Stimulated activated CD4-positive, alpha-beta T cell treated with anti-CD3 and anti-CD28 coated beads, Interleukin-2, amount 100 ng/mL, for 4 hours (primary cell): ENCODE results near the gene CNTN3.

ENCODE experiments used
- DNase-seq: peaks from one replicate; pipeline ENCODE4 v3.0.0-alpha.2; 2020; ENCODE audit warnings: low read depth

CNTN3 gene

DNA sequence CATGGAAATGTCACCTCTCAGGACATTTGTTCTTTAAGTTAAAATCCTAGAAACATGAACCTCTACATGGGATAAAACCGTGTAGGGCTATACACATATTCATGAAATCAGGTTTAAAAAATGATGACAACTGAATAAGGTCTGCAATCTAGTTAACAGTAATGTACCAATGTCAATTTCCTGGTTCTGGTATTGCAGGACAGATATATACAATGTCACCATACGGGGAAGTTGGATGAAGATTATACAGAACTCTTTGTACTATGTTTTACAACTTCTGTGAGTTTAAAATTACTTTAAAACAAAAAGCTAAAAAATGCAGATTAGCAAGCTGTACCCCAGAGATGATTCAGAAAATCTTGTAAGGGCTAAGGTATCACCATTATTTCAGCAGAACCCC, 6.7 kb downstream of the CNTN3 start:
- DNase-seq = no peak

GRCh38 chr3:74606996-74607395, 7.5 kb downstream of the CNTN3 start:
- DNase-seq = no peak

DNA sequence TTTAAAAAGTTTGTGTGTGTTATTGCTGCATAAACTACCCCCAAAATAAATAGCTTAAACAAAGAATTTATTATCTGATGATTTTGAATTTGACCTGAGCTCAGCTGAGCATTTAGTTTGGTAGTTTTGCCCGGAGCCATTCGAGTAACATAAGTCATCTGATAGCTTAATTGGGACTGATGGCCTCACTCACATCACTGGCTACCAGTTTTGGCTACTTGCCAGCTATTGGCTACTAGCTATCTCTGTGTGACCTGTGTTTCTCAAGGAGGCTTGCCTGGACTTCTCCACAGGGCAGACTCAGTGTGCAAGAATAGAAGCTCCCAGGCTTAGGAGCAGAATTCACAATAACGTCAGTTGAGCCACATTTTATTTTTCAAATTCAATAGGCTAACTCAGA, 9.0 kb downstream of the CNTN3 start:
- DNase-seq = no peak

DNA sequence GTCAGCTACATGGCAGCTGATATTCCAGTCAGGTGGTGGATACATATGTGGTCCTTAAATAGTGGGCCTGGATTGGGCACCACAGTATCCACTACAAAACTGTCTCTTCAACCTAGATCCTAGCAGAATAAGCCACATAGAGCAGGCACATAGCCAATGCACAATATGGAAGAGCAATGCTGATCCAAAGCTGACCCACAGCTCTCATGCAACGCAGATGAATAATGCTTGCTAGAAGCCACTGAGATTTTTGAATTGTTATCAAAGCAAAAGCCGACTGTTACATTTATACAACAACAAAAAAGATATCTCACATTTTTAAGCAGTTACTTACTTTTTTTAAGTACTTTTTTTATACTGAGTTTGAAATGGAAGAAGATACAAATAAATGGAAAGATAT, 11.2 kb downstream of the CNTN3 start:
- DNase-seq = no peak

DNA sequence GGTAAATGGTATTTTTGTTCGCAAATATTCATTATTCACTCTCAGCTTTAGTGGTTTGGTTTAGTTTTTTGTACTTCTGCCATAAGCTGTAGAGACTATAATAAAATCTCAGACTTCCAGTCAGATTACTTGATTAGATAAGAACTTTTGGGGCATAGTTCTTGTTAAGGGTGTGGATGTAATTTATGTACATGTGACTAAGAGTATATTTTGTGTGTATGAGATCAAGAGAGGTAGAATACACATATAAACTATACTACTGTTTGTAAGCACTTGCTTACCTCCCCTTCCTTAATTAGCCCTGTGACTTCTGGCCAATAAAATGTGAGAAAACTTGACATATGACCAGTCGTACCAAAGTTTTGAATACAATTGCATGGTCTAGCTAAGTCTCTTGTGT, 12.0 kb downstream of the CNTN3 start:
- DNase-seq = no peak

- no peak for DNase-seq
Observed at GRCh38 chr3:74601793-74602192, 12.7 kb downstream of the CNTN3 start.

DNA sequence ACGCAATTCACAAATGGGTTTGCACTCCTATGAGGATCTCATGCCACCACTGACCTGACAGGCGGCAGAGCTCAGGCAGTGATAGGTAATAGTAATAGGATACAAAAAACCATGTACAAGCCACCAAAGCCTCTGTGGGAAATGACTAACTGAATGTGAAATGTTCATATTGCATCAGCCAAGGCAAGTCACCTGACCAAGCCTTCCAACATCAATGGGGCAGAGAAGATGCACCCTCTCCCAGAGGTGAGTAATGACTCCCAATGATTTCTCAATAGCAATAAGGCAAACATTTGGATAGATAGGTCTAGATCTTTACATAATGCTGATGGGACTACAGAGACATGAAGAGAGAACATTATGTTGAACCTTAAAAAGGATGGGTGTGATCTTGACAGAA, 14.9 kb downstream of the CNTN3 start:
- DNase-seq = no peak

- no peak for DNase-seq
Observed at GRCh38 chr3:74593152-74593551, 21.3 kb downstream of the CNTN3 start.

DNA sequence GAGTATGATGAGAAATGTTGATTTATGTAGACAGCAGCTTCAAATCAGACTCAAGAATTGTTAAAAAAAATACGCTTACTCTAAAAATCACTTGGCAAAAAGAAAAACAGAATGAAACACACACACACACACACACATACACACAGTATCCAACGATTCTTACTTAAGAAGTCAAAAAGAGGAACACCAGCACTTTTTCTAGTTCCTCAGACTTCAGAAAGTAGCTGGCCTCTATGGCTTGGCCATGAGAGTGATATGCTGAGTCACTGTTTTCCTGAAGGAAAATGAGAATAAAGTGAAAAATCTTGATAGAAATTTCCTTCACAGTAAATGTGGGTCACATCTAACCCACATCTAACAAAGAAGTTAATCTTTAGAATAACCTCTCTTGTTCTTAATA, 22.1 kb downstream of the CNTN3 start:
- no peak for DNase-seq

DNA sequence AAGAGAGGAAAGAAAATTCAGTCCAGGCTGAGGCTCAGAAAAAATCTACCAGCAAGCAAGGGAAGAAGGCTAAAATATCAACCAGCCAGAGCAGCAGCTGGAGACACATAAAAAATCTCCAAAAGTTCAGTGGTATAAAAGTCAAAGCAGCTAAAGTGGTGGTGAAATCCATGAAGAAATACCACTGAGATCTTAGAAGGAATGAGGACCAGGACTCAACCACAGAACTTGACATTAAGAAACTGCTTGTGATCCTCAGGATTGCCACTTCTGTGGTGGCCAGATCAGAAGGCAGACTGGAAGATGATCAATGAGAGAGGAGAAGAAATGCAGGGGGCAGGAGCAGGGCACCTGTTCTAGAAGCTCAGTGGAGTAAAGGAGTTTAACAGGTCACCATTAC, 22.5 kb downstream of the CNTN3 start:
- DNase-seq = no peak

DNA sequence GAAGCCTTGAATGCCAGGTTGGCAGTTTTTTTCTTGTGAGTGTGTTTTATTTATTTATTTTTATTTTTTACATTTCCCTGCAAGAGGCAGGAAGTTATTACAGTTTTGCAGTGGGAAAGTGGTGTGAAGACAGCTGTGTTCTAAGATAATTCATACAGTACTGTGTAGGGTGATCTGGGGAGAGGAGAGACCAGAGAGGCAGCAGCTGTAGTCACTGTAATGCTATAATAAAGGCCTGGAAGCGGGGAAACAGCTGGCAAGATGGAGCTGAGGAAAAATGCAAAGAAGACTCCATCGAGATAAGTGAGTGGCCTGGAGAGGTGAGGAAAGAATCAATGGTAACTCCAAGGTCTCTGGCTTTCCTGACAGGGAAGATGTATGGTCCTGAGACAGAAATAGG, 23.1 kb downstream of the CNTN3 start:
- no peak for DNase-seq

- no peak for DNase-seq
Observed at GRCh38 chr3:74590620-74591262, 23.7 kb downstream of the CNTN3 start.

GRCh38 chr3:74584782-74585181, 29.7 kb downstream of the CNTN3 start:
- no peak for DNase-seq

DNA sequence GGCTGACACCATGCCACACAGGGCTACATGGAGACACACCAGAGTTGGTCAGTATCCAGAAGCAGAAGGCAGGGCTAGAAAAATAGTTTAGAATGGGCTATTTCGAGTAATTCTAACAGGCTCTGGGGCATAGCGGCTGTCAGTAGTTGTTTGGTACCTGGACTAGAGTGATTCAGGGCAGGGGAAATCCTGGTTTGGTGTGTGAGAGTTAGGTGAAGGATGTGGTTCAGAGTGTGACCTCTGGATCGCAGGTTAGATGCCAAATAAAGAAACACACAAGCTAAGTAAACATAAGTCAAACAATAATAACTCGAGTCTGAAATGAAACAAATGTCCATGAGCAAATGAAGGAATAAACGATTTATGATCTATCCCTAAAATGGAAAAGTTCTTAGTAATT, 31.5 kb downstream of the CNTN3 start:
- DNase-seq = no peak

DNA sequence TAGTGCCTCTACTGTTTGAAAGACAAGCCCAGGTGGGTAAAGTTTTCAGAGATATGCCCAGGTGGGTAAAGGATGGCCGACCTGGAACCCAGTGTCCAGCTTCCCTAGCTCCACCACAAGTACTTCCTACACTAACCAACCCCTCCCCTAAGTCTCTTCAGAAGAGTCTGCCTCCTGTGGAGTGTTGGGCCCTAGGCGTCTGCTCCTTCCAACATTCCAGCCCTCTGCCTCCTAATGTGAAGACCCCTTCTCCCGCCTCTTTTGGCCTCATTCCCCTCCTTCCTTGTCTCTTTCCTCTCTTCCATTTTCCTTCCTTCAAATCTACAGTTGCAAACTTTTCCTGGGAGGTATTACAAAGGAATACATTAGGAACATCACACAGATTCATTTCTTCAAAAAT, 38.6 kb downstream of the CNTN3 start:
- no peak for DNase-seq

GRCh38 chr3:74571118-74571517, 43.3 kb downstream of the CNTN3 start:
- no peak for DNase-seq
